T-helper 1 cell (primary cell): ENCODE data around the gene RFNG.

Experiments
- DNase-seq, 5 donors: peaks; one replicate each; pipeline ENCODE4 v3.0.0-alpha.2; 2012 to 2020

RFNG gene

DNA sequence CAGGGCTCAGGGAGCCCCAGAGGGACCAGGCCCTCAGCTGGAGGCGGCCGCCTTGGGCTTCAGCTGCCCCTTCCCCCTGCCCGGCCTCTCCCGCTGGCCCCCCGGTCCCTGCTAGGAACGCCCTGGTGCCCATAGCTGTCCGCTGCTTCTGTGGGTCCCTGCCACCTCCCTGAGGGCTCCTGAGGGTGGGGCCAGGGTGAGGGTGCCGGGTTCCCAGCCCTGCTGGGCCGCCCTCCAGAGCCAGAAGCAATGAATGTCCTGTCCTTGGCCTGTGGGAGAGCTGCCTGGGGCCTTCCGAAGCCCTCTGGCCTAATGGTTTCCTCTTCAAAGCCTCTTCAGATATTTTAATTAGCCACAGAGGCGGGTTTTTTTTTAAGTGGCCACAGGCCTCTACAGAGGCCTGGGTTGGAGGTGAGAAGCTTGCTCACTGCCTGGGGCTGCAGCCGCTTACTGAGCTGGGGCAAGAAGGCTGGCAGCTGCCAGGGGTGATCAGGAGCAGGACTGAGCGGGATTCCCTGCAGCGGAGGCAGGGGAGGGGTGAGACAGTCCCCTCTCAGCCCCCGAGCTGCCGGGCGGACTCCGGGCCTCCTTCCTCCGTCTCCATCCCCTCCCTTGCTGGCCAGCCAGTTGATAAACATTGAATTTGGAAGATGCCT, 38.8 kb downstream of the RFNG start:
- no peak for DNase-seq

DNA sequence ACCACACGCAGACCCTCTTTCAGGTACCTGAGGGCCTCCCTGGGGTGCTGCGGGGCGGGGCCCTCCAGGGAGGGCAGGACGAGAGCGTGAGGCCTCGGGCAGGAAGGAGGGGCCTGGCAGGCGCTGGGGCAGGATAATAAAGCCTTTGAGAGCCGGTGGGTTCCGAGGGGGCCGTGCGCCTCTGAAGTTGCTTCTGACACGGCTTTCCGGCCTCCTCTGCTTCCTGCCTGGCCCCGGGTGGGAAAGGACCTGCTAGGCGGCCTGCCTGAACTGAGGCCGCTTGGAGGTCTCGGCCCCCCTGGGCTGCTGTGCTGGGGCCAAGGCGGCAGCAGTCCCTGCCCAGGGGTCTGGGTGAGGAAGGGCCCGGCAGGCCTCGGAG, 39.4 kb downstream of the RFNG start:
- DNase-seq: no peak

DNA sequence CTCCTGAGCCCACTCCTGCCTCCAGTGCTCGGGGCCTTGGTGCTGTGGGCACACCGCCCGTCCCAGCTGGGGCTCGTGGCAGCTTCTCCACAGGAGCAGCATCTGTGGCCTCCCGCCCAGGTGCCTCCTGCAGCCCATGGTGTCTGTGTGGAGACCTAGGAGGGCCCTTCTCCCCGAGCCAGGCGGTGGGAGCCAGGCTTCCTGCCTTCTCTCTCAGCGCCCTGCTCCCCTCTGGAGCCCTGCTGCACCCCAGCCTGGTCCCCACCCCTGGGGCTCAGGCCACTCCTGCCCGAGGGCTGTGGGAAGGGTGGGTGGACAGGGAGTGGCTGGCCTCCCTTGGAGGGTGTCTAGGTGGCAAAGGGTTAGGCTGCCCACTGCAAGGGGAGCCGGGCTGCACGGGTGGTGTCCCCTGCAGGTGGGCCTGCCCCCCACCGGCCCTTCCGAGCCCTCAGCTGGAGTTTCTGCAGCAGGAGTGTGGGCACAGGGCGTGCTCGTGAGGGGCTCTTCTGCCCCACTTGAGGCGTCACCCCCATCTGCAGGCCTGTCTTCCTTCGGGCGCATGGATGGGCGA, 39.9 kb downstream of the RFNG start:
- no peak for DNase-seq

DNA sequence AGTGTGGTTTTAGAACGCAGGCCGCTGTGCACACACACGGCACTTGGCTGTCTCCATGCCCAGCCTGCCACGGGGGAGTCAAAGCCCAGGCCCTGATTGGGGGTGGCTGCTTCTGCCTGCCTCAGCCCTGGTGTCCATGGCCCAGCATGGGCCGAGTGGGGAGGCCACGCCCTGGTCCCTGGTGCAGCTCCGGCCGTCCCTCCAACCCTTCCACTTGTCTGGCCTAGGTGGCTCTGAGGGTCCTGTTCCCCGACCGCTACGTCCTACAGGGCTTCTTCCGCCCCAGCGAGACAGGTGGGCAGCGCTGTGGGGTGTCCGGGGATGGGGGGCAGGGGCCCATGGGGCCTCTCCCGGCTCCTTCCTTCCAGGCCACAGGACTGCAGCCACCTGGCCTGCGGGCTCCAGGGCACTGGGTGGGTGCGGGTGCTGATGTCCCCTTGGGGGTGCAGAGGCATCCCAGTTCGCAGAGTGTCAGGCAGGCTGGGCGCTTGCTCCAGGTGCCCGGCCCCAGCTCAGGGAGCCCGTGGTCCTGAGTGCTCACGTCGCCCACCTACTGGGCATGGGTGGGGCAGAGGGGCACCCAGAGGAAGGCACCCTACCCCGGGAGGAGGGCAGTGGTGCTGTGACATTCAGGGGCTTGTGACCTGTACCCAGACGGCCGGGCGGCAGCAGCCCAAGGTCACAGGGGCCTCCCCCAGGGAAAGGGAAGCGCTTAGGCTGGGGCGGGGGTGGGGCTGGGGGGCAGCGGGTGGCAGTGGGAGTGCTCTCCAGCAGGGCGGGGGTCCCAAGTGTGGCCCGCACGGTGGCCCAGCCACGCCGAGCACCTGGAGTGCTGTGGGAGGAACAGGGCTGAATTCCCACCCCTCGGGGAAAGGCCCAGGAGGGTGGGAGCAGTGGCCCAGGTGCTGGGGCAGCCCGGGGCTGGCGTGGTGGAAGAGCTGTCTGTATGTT, 40.8 kb downstream of the RFNG start:
- no peak for DNase-seq

DNA sequence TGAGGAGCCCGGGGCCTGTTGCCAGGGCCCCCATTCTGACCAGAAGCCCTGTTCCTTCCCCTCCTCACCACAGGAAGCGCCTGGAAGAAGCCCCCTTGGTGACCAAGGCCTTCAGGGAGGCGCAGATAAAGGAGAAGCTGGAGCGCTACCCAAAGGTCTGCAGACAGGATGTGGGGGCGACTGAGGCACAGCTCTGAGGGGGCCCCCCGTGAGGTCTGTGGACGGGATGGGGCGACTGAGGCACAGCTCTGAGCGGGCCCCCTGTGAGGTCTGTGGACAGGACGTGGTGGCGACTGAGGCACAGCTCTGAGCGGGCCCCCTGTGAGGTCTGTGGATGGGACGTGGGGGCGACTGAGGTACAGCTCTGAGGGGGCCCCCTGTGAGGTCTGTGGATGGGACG, 42.2 kb downstream of the RFNG start:
- DNase-seq: no peak

DNA sequence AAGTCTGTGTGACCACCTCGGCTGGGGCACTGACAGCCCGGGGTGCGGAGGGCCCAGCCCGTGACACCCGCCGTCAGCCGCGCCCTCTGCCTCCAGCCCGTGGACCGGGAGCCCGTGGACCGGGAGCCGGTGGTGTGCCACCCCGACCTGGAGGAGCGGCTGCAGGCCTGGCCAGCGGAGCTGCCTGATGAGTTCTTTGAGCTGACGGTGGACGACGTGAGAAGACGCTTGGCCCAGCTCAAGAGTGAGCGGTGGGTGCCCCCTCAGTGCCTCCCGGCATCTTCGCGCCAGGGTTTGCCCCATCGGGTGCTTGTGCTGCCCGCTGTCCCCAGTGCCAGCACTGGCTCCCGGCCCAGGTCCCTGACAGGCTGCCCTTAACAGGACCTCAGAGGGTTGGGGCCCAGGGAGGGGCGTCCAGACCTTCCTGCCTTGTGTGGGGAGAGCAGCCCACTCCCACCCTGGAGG, 42.6 kb downstream of the RFNG start:
- DNase-seq: no peak

DNA sequence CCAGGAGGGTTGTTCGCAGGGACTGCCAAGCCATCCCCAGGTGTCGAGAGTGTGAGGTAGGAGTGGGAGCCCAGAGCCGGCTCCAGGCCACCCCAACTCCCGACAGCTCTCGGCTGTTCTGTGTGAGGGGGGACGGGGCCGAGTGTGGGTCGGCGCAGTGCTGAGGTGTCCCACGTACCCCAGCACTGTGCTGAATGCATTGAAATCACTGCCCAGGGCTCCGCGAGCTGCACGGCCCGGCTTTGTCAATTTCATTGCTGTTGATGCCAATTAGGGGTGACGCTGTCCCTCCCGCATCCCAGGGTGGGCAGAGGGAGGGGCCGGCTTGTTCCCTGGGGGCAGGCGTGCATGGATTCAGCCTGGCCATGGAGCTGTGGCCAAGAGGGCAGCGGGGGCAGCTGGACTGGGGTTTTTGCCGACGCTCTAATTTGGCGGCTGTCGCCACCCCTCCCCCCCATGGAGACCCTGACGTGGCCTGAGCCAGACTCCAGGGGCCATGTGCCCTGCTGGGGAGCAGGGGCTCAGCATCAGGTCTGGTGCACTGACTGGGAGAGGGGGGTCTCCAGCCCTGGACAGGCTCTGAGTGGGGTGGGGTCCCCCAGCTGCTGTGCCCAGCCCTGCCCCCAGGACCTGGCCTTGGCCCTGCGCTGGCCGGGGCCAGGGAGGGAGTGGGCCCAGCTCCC, 43.2 kb downstream of the RFNG start:
- DNase-seq: no peak

DNA sequence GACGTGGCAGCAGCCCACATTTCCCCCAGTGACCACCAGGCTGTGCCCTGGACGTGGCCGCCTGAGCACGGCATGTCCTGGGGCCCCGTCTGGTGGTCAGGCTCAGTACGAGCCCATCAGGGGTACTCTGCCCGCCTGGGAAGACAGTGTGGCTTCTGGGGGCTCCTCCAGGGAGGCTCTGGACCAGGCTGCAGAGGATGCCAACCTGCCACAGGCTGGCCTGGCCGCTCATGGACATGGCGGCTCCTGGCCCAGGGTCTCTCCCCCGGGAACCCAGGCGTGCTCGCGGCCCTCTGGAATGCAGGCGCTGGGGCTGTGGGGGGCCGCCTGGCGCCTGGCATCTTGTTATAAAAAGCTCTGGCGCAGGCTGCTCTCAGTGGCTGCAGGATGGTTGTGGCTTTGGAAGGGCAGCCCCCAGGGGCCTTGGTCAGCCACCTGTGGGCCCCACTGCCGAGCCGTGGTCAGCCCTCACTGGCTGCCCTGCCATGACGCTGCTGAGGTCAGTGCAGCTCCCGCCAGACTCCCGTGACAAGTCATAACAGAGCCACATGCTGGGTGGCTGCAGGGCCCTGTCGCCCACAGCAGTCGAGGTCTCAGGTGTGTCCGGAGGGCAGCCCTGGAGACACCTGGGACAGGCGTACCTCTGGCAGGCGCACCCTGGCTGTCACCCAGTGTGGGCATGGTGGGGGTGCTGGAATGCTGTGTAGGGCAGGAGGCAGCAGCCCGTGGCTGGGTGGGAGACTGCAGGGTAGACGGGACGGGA, 43.9 kb downstream of the RFNG start:
- DNase-seq: no peak

DNA sequence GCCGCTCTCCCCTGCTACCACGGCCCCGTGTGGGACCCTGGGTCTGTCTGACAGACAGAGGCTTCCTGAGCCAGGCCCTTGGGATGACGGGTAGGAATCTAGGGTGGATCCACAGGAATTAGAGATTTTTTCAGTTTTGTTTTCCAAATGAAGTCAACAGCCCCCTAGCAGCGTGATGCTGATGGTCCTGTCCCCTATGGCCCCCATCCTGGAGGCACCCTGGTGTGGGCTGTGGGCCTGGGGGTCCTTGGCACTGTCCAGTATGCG, 44.5 kb downstream of the RFNG start:
- no peak for DNase-seq

DNA sequence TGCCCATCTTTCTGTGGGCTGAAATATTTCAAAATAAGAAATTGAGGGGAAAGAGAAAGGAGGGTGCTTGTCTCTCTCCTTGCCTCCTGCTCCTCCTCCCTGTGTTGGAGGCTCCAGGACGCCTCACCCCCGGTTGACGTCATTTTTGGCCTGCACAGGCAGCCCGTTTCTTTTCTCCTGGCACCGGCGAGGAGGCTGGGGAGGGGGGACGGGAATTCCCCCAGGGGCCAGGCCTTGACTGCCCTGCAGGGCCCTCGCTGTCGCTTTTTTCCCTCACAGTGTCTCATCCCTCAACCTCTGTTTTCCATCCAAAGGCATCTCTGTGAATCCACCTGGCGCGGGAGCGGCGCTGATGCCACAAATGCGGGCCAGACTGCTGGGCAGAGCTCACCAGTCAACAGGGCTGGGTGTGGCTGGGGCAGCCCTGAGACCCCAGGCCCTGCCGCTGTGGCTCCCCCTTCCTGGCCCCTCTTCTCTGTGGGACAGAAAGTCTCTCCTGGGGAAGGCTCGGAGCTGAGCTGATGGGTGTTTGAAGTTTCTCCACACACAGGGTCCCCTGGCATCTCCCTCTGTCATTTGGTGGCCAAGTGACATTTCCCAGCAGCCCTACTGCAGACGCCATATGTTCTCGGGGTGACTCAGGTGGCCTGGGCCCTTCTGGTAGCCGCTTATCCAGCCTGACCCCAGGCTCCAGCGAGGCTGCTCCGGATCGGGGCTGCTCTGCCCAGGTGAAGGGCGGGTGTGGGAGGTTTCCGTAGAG, 45.0 kb downstream of the RFNG start:
- no peak for DNase-seq

DNA sequence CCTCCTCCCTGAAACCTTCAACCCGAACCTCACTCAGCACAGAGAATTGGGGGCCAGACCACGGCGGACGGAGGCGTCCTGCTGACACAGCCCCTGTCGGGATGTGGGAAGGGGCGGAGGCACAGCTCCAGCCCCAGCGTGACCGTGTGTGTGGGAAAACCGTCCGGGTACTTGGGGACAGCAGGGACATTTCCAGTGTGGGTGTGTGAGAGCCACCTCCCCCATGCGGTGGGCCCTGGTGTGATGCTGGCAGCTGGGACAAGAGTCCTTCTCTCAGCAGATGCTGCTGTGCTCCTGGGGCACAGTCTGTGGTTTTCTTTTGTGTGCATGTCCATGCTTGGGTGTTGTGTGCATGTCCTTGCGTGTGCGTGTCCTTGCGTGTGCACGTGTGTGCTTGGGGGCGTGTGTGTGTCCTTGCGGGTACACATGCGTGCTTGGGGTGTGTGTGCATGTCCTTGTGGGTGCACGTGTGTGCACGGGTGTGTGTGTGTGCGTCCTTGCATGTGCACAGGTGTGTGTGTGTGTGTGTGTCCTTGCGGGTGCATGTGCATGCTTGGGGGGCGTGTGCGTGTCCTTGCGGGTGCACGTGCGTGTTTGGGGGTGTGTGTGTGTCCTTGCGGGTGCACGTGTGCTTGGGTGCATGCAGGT, 45.8 kb downstream of the RFNG start:
- DNase-seq: no peak

DNA sequence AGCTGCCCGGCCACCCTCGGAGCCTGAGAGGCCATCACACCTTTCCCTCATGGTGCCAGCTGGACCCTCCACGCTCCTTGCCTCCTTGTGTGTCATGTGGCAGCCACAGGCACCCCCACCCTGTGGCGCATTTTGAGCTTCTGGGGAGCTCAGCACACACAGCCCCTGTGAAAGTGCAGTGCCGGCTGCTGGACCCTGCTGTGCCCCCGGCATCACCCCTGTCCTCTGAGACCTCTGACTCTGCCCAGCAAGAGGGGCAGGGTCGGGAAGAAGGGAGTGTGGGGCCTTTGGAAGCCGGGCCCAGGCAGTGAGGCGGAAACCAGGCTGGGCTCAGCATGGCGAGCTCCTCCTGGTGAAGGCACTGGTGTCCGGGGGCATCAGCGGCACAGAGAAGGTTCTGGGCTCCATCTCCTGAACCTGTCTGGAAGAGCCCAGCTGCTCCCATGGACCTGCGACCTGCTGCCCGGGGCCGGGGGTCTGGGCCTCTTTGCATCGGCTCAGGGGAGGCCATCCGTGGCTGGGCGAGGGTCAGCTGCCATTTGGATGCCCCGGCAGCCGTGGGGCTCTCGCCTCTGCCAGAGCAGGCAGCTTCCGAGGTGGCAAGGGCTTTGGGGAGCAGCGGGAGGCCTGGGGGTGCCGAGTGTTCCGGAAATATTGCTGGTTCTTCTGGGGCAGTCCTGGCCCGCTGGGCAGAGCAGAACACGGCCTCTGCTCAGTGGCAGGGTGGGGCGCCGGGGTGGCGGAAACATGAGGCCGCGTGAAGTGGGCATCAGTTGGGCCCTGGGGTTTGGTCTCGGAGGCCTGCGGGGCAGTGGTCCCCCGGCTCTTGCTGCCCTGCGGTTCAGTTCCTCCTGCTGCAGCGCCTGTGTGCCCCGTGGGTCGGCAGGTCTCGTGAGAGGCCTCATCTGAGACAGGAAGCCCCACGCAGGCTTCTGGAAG, 46.8 kb downstream of the RFNG start:
- DNase-seq: no peak

DNA sequence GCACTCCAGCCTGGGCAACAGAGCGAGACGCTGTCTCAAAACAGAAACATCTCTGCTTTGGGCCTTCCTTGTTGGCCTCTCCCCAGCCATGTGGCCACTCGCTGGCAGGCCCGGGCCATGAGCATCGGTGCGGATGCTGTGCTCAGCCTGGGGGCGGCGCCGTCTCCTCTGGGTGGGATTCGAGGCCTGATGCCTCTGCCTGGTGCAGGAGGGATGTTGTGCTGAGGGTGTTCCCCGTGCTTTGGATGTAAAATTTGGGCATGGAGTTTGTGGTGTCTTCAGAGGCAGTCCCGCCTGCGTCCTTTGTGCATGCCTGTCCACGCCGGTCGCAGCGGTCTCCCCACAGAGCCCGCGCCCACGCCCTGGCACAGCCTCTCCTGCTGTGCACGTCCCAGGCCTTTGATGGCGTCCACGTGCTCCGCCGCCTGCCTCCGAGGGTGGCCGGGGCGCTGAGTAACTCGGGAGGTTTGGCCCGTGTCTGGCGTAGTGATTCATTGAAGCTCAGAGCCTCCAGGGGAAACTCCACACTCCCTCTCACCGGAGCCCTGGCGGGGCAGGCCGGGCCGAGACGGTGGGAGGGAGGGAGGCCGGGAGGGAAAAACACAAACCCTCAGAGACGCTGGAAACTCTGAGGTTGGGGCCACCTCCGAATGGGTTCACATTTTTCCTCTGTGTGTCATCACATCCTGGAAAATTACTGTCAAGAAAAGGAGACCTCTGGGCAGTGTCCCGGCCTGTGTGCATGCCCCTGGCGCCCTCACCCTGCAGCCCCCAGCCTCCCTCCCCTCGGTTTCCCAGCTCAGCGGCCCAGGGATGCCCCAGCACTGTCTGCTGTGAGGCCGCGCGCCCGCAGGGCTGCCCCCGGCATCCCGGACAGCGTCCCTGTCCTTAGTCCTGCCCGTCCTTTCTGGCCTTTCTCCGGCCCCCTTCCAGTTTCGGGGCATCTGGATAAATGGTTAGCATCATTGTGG, 47.9 kb downstream of the RFNG start:
- DNase-seq: no peak

DNA sequence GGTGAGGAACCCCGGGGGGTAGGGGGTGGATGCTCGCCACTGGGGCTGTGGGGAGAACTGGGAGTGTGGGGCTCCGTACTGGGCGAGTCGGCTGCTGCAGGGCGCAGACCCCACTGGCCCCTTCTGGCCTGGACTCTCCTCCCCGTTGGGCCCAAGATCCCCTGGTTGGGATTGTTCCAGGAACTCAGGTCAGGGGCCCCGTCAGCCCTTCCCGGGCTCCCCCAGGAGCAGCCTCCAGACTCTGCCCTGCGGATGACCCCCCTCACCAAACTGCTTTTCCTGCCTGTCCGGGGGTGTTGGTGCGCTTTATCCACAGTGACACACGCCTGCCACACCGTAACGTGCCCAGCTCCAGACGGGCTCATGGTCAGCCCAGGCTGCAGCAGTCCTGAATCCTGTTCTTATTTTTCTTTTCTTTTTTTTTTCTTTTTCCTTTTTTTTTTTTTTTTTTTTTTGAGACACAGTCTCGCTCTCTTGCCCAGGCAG, 50.0 kb downstream of the RFNG start:
- DNase-seq: no peak

DNA sequence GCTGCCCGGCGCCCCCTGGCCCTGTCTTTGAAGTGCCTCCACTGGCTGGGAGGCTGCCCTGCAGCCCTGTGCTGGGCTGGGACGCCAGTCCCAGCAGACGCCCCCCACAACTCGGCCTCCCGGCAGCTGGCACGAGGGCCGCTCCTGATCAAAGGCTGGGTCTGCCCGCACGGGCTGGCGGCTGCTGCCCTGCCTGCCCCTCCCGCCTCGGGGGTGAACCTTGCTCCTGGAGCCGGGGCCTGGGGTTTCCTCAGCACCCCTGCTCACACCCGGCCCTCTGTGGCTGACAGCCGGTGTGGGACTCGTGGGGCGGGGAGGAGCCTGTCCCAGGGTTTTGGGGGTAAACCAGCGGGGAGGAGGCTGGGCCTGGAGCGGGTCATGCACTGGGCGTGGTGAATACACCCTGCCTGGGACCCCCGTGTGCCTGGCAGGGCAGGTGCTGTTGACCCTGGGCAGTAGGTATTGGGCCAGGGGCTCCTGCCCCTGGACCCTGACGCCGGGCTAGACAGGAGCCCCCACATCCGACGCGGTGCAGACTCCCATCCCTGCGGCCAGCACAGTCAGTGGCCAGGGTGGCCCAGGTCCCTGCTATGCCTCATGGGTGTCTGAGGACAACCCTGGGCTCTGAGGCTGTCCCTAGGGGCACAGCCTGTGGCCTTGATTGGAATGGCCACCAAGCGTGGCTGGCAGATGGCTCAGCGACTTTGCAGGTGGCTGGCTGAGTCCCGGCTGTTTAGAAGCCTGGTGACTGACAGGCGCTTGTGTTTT, 50.6 kb downstream of the RFNG start:
- no peak for DNase-seq

DNA sequence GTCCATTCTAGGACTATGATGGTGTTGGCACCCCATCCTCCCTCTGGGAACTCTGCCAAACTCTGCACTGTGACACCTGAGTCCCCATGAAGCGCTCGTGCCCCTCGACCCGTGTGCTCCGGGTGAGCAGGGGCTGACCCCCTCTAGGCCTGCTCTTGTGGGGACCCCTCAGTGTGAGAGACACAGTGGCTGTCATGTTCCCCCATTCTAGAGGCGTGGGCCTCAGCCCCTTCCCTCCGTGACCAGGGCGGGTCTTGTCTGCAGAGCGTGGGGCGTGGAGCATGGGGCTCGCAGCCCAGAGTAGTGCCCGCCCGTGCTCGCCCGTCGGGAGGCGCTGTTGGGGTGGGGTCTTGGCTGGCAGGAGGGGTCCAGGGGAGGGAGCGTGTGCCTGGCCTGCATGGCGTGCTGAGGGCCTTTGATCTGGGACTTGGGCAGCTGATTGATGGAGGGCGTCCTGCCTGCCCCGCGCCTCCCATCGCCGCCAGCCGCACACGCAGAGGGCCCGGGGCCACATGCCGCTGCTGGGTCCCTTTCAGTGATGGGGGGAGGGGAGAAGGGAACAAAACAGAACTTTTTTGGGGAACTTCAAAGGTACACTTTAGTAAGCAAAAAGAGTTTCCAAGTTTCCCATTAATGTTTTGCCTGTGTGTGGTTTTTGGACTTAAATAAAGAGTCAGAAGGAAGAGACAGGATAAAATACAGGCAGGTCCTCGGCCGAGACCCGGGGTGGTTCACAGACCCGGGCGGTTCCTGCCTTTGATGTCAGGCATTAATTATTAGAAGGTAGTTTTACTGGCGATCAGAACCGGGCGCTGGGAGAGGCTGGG, 51.4 kb downstream of the RFNG start:
- DNase-seq: no peak

DNA sequence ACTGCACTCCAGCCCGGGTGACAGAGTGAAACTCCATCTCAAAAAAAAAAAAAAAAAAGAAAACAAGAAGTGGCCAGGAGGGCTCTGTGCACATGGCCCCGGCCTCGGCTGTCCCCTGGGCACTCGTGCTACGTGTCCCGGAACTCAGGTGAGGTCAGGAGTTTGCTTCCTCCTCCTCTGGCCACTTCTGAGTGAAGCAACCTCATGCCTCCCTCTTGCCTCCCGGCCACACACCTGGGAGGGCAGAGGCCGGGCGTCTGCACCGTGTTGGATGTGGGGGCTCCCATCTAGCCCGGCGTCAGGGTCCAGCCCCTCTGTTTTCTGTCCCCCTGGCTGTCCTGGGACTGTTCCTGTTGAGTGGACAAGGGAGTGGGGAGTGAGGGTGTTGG, 52.0 kb downstream of the RFNG start:
- DNase-seq: no peak
